ENCODE data around the gene AGBL4.

Gene AGBL4

DNA sequence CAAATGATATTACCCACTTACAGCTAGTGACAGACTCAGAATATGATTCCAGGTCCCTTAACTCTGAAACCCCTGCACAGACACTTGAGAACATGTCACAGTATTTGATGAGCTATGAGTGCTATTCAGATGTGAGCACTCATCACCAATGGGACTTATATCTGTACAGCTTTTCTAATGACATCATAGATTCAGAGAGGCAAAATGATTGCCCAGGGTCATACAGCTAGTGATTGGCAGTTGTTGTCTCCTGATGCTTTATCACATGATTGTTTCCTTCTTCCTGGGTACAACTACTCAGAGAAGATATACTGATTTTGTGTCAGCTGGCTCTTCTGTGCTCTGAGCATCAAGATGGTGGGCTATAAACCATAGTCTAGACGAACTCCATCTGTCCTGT is 819.0 kb downstream of the AGBL4 start:
- DNase-seq (ENCODE audit: low read depth), result no peak
- H3K4me3 ChIP-seq (ENCODE audit: low read length), result no peak overlapping the region
- TF ChIP-seq, protein P1, sequence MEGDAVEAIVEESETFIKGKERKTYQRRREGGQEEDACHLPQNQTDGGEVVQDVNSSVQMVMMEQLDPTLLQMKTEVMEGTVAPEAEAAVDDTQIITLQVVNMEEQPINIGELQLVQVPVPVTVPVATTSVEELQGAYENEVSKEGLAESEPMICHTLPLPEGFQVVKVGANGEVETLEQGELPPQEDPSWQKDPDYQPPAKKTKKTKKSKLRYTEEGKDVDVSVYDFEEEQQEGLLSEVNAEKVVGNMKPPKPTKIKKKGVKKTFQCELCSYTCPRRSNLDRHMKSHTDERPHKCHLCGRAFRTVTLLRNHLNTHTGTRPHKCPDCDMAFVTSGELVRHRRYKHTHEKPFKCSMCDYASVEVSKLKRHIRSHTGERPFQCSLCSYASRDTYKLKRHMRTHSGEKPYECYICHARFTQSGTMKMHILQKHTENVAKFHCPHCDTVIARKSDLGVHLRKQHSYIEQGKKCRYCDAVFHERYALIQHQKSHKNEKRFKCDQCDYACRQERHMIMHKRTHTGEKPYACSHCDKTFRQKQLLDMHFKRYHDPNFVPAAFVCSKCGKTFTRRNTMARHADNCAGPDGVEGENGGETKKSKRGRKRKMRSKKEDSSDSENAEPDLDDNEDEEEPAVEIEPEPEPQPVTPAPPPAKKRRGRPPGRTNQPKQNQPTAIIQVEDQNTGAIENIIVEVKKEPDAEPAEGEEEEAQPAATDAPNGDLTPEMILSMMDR (IDR thresholded peaks at IDR 0.05; ENCODE audit: insufficient read depth, low read depth, low read length, missing control alignments), result no peak

DNA sequence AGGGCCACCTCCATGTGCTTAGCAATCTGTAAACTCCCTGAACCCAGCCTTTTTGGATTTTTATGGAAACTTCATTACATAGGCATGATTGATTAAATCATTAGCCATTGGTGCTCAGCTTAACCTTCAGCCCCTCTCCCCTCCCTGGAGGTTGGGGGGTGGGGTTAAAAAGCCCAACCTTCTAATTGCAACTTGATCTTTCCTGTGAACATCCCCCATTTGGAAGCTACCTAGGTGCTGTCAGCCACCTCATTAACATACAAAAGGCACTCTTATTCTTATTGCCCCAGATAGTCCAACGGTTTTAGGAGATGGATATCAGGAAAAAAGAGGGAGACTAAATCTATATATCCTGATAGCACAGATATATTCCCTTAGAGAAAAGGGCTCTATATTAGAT is 823.0 kb downstream of the AGBL4 start:
- DNase-seq (ENCODE audit: low read depth), result no peak
- TF ChIP-seq, protein P1 (IDR thresholded peaks at IDR 0.05; ENCODE audit: insufficient read depth, low read depth, low read length, missing control alignments), result no peak
- no peak overlapping the region for H3K4me3 ChIP-seq (ENCODE audit: low read length)

GRCh38 chr1:49199564-49199963 is 824.2 kb downstream of the AGBL4 start:
- no peak overlapping the region for H3K4me3 ChIP-seq (ENCODE audit: low read length)
- DNase-seq (ENCODE audit: low read depth), result no peak
- TF ChIP-seq, protein P1 (IDR thresholded peaks at IDR 0.05; ENCODE audit: insufficient read depth, low read depth, low read length, missing control alignments), result no peak

- no peak overlapping the region for H3K4me3 ChIP-seq (ENCODE audit: low read length)
- TF ChIP-seq, protein P1 (IDR thresholded peaks at IDR 0.05; ENCODE audit: insufficient read depth, low read depth, low read length, missing control alignments), result no peak
- DNase-seq (ENCODE audit: low read depth), result no peak
Observed at GRCh38 chr1:49197081-49197480, 826.7 kb downstream of the AGBL4 start.

DNA sequence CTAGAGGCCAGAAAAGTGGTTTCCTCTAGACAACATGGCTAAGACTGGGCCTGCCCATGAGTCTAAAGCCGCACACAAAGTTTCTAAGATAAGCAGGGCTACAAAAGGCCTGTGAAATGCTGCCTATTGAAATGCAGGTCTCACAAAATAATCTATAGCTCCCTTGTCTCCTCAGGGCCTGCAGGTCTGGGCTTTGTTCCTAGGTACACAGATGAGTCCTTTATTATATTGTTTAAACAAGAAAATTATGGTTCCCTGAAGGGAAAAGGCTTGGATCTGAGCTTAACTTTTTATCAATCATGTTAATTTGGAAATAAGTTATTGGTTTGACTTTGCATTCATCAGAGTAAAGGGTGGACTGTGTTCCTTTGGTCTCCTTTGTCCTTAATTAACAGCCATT is 833.6 kb downstream of the AGBL4 start:
- H3K4me3 ChIP-seq (ENCODE audit: low read length), result no peak overlapping the region
- TF ChIP-seq, protein P1 (IDR thresholded peaks at IDR 0.05; ENCODE audit: insufficient read depth, low read depth, low read length, missing control alignments), result no peak
- DNase-seq (ENCODE audit: low read depth), result no peak

DNA sequence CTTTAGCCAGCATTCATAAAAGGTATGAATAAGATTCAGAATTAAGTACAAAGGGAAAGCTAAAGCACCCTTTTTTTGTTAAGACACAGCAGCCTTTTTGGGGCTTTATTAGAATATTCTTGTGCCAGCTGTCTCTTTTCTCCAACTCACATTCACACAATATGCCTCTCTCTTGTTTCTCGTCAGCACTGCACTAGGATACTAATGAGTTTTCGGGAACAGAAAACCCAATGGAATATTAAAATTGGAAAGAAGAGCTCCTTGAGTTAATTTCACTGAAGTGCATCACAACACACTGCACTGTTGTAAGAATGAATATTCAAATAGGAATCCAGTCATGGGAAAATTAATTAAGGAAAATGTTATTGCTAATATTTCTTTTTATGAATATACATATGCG is 836.7 kb downstream of the AGBL4 start:
- TF ChIP-seq, protein P1 (IDR thresholded peaks at IDR 0.05; ENCODE audit: insufficient read depth, low read depth, low read length, missing control alignments), result no peak
- no peak for DNase-seq (ENCODE audit: low read depth)
- no peak overlapping the region for H3K4me3 ChIP-seq (ENCODE audit: low read length)

DNA sequence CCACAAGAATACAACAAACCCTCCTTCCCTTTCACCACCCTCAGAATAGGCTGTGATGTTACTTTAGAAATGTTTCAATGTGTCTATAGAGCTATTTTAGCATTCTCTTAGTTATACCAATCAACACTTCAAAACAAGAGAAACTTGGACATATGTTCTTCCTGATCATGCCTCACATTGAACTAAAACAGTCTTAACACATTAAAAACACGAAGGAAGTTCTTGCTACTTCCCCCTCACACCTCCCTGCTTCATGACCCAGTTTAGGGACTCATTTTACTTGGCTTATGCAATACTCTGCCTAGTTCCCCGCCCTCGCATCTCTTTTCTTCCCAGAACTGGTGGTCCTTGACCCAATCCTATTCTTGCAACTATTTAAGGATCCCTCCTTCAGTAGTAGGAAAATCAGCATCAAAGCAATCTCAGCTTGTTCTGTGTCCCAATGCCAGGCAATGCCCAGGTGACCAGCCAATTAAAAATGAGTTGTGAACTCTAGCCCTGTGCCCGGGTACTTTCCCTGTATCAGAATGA is 838.2 kb downstream of the AGBL4 start:
- TF ChIP-seq, protein P1 (IDR thresholded peaks at IDR 0.05; ENCODE audit: insufficient read depth, low read depth, low read length, missing control alignments), result no peak
- no peak for DNase-seq (ENCODE audit: low read depth)

More for the DNA sequence above, 838.2 kb downstream of the AGBL4 start:
- H3K4me3 ChIP-seq (ENCODE audit: low read length), result no peak overlapping the region
